GM12891 (cell line): ENCODE results near the gene NECTIN1.

Experiments
- POLR2A ChIP-seq: IDR thresholded peaks from 2 replicates; pipeline ENCODE4 v1.6.1; 2011; ENCODE audit warnings: low read depth, low read length, control low read depth
- POLR2AphosphoS5 ChIP-seq: IDR thresholded peaks from 2 replicates; pipeline ENCODE4 v1.6.1; 2011; ENCODE audit warnings: low read depth, low read length, control low read depth
- TAF1 ChIP-seq: IDR thresholded peaks from 2 replicates; pipeline ENCODE4 v1.6.1; 2011; ENCODE audit warnings: low read depth, low read length, control low read depth

- TF ChIP-seq POLR2A: no peak
- TF ChIP-seq POLR2AphosphoS5: no peak
- no peak for TF ChIP-seq TAF1
Measured at GRCh38 chr11:119650251-119650650, 78.7 kb downstream of the NECTIN1 start.
